ENCODE measurements around the gene LARGE1.
"Not testable (repeated sequence)": the region's sequence is repeated elsewhere in the genome, so short reads cannot be mapped to it uniquely, and the experiment has no call there.

Gene LARGE1

GRCh38 chr22:33492210-33492651, 428.0 kb downstream of the LARGE1 start:
- DNase-seq (ENCODE audit: low read depth in 2 of 3, low spot score in 1 of 3) = no peak

- no peak for DNase-seq (ENCODE audit: low read depth in 2 of 3, low spot score in 1 of 3)
These were observed 433.1 kb downstream of the LARGE1 start for GRCh38 chr22:33487041-33487716.

GRCh38 chr22:33481550-33481949, 438.7 kb downstream of the LARGE1 start:
- no peak for DNase-seq (ENCODE audit: low read depth in 2 of 3, low spot score in 1 of 3)

GRCh38 chr22:33477120-33478111, 442.9 kb downstream of the LARGE1 start:
- DNase-seq (ENCODE audit: low read depth in 2 of 3, low spot score in 1 of 3) = no peak

- no peak for DNase-seq (ENCODE audit: low read depth in 2 of 3, low spot score in 1 of 3)
These were observed 443.6 kb downstream of the LARGE1 start for GRCh38 chr22:33476716-33477115.

GRCh38 chr22:33476206-33476605, 444.1 kb downstream of the LARGE1 start:
- no peak for DNase-seq (ENCODE audit: low read depth in 2 of 3, low spot score in 1 of 3)

- no peak for DNase-seq (ENCODE audit: low read depth in 2 of 3, low spot score in 1 of 3)
These were observed 445.7 kb downstream of the LARGE1 start for GRCh38 chr22:33474587-33474986.

GRCh38 chr22:33472462-33473344, 447.6 kb downstream of the LARGE1 start:
- DNase-seq (ENCODE audit: low read depth in 2 of 3, low spot score in 1 of 3) = no peak

- no peak for DNase-seq (ENCODE audit: low read depth in 2 of 3, low spot score in 1 of 3)
These were observed 449.8 kb downstream of the LARGE1 start for GRCh38 chr22:33470456-33470855.

- no peak for DNase-seq (ENCODE audit: low read depth in 2 of 3, low spot score in 1 of 3)
These were observed 452.6 kb downstream of the LARGE1 start for GRCh38 chr22:33467620-33468095.

GRCh38 chr22:33467080-33467479, 453.2 kb downstream of the LARGE1 start:
- DNase-seq (ENCODE audit: low read depth in 2 of 3, low spot score in 1 of 3) = no peak

GRCh38 chr22:33465554-33465953, 454.7 kb downstream of the LARGE1 start:
- no peak for DNase-seq (ENCODE audit: low read depth in 2 of 3, low spot score in 1 of 3)

- no peak for DNase-seq (ENCODE audit: low read depth in 2 of 3, low spot score in 1 of 3)
These were observed 455.6 kb downstream of the LARGE1 start for GRCh38 chr22:33464698-33465097.

GRCh38 chr22:33461698-33462434, 458.4 kb downstream of the LARGE1 start:
- DNase-seq (ENCODE audit: low read depth in 2 of 3, low spot score in 1 of 3) = no peak

- DNase-seq (ENCODE audit: low read depth in 2 of 3, low spot score in 1 of 3) = not testable (repeated sequence)
These were observed 459.0 kb downstream of the LARGE1 start for GRCh38 chr22:33461245-33461644.

- DNase-seq (ENCODE audit: low read depth in 2 of 3, low spot score in 1 of 3) = no peak
These were observed 461.1 kb downstream of the LARGE1 start for GRCh38 chr22:33459137-33459536.

GRCh38 chr22:33456511-33456910, 463.8 kb downstream of the LARGE1 start:
- no peak for DNase-seq (ENCODE audit: low read depth in 2 of 3, low spot score in 1 of 3)

GRCh38 chr22:33455036-33455435, 465.2 kb downstream of the LARGE1 start:
- no peak for DNase-seq (ENCODE audit: low read depth in 2 of 3, low spot score in 1 of 3)

- no peak for DNase-seq (ENCODE audit: low read depth in 2 of 3, low spot score in 1 of 3)
These were observed 468.3 kb downstream of the LARGE1 start for GRCh38 chr22:33451866-33452469.

GRCh38 chr22:33450756-33451155, 469.5 kb downstream of the LARGE1 start:
- no peak for DNase-seq (ENCODE audit: low read depth in 2 of 3, low spot score in 1 of 3)
